ENCODE measurements around the gene C11orf97.

GRCh38 chr11:94568717-94569116 is 56.5 kb downstream of the C11orf97 start:
- TF ChIP-seq POLR2A (IDR thresholded peaks at IDR 0.05) = no peak
- TF ChIP-seq, protein P1, sequence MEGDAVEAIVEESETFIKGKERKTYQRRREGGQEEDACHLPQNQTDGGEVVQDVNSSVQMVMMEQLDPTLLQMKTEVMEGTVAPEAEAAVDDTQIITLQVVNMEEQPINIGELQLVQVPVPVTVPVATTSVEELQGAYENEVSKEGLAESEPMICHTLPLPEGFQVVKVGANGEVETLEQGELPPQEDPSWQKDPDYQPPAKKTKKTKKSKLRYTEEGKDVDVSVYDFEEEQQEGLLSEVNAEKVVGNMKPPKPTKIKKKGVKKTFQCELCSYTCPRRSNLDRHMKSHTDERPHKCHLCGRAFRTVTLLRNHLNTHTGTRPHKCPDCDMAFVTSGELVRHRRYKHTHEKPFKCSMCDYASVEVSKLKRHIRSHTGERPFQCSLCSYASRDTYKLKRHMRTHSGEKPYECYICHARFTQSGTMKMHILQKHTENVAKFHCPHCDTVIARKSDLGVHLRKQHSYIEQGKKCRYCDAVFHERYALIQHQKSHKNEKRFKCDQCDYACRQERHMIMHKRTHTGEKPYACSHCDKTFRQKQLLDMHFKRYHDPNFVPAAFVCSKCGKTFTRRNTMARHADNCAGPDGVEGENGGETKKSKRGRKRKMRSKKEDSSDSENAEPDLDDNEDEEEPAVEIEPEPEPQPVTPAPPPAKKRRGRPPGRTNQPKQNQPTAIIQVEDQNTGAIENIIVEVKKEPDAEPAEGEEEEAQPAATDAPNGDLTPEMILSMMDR (IDR thresholded peaks at IDR 0.05) = no peak
- no peak for TF ChIP-seq EP300 (IDR thresholded peaks at IDR 0.05)
